Measurements from ENCODE around the gene ITPK1.

Gene ITPK1

DNA sequence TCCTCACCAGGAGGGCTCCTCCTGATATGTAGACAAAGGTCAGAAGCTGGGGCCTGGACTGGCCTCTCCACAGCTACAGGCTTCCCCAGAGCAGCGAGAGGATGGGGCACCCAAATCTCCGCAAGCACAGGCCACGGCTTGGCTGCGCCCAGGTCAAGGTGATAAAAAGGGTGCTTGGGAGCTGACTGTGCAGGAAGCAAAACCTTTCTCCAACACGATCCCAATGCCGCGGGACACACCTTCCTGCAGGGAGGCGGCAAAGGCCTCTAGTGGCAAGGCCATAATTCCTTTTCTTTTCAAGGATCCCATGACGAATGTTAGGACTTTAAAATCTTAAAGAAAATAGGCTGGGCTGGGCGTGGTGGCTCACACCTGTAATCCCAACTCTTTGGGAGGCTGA is 13.6 kb downstream of the ITPK1 start:
- H4K20me1 ChIP-seq (ENCODE audit: insufficient read depth), result no peaks in the 10 kb centered on the region
- H3K4me1 ChIP-seq (ENCODE audit: low read depth, poor library complexity, severe bottlenecking), result peaks cover 21% of the 10 kb centered on the region
- H3K4me2 ChIP-seq, result no peak overlapping the region
- H3K27ac ChIP-seq, result no peak overlapping the region
- no peaks in the 10 kb centered on the region; the same call in 1 of the 2 replicates for H3K79me2 ChIP-seq (ENCODE audit: insufficient read depth, low read depth)
- no peak overlapping the region for H2AFZ ChIP-seq (ENCODE audit: low read depth)
- TF ChIP-seq, protein P1, sequence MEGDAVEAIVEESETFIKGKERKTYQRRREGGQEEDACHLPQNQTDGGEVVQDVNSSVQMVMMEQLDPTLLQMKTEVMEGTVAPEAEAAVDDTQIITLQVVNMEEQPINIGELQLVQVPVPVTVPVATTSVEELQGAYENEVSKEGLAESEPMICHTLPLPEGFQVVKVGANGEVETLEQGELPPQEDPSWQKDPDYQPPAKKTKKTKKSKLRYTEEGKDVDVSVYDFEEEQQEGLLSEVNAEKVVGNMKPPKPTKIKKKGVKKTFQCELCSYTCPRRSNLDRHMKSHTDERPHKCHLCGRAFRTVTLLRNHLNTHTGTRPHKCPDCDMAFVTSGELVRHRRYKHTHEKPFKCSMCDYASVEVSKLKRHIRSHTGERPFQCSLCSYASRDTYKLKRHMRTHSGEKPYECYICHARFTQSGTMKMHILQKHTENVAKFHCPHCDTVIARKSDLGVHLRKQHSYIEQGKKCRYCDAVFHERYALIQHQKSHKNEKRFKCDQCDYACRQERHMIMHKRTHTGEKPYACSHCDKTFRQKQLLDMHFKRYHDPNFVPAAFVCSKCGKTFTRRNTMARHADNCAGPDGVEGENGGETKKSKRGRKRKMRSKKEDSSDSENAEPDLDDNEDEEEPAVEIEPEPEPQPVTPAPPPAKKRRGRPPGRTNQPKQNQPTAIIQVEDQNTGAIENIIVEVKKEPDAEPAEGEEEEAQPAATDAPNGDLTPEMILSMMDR (conservative IDR thresholded peaks at IDR 0.05; ENCODE audit: low read depth, low read length), result no peak
- no peaks in the 10 kb centered on the region for H3K27me3 ChIP-seq (ENCODE audit: insufficient read depth, low read depth)
- no peaks in the 10 kb centered on the region for H3K36me3 ChIP-seq (ENCODE audit: insufficient read depth)
- H3K4me3 ChIP-seq (IDR thresholded peaks at IDR 0.05; ENCODE audit: insufficient read depth, low read depth, low read length), result no peak overlapping the region
- H3K9ac ChIP-seq, result no peak overlapping the region

DNA sequence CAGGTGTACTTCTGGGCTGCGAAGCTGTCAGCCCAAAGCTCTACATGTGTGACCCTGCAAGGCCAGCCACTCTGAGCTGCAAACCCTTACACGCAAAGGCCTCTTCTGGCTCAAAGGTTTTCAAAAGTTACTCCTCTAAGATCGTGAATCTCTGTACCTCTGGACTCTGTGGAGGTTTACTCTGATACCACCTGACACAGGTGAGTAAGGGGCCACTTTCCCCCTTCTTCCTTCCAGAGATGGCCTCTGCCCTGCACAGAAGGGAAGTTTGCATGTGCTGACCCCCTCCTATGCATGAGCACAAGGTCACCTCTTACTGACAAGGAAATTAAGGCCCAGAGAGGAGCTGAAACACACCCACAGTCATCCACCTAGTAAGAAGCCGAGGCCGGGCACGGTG is 14.5 kb downstream of the ITPK1 start:
- no peaks in the 10 kb centered on the region for H3K79me2 ChIP-seq (ENCODE audit: insufficient read depth, low read depth)
- no peak overlapping the region for H3K4me3 ChIP-seq (IDR thresholded peaks at IDR 0.05; ENCODE audit: insufficient read depth, low read depth, low read length)
- H2AFZ ChIP-seq (ENCODE audit: low read depth), result no peak overlapping the region
- no peak overlapping the region for H3K4me2 ChIP-seq
- no peaks in the 10 kb centered on the region for H3K36me3 ChIP-seq (ENCODE audit: insufficient read depth)
- TF ChIP-seq, protein P1 (conservative IDR thresholded peaks at IDR 0.05; ENCODE audit: low read depth, low read length), result no peak
- no peaks in the 10 kb centered on the region for H4K20me1 ChIP-seq (ENCODE audit: insufficient read depth)
- peaks cover 17% of the 10 kb centered on the region for H3K4me1 ChIP-seq (ENCODE audit: low read depth, poor library complexity, severe bottlenecking)
- H3K9ac ChIP-seq, result no peak overlapping the region
- H3K27me3 ChIP-seq (ENCODE audit: insufficient read depth, low read depth), result no peaks in the 10 kb centered on the region
- H3K27ac ChIP-seq, result no peak overlapping the region

DNA sequence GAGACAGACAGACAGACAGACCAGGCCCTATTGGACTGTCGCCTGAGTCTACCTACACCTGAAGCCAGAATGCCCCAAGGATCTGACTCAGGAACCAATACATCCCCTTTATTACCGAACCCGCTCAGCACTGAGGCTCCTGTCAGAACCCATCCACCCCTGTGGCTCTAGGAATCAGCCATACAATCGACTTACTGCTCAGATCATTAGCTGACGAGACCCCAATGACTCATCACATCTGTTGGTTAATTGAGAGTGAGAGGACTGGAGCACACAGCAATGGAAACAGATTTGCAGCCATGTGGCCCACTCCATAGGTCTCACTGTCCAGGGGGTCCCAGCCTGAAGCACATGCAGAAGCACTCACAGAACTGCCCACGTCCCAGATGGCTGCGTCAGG is 15.2 kb downstream of the ITPK1 start:
- peaks cover 17% of the 10 kb centered on the region for H3K4me1 ChIP-seq (ENCODE audit: low read depth, poor library complexity, severe bottlenecking)
- H3K9ac ChIP-seq, result no peak overlapping the region
- H4K20me1 ChIP-seq (ENCODE audit: insufficient read depth), result no peaks in the 10 kb centered on the region
- no peak overlapping the region for H2AFZ ChIP-seq (ENCODE audit: low read depth)
- H3K79me2 ChIP-seq (ENCODE audit: insufficient read depth, low read depth), result no peaks in the 10 kb centered on the region
- H3K27ac ChIP-seq, result no peak overlapping the region
- no peak overlapping the region for H3K4me3 ChIP-seq (IDR thresholded peaks at IDR 0.05; ENCODE audit: insufficient read depth, low read depth, low read length)
- no peaks in the 10 kb centered on the region for H3K36me3 ChIP-seq (ENCODE audit: insufficient read depth)
- H3K4me2 ChIP-seq, result no peak overlapping the region
- TF ChIP-seq, protein P1 (conservative IDR thresholded peaks at IDR 0.05; ENCODE audit: low read depth, low read length), result no peak
- H3K27me3 ChIP-seq (ENCODE audit: insufficient read depth, low read depth), result no peaks in the 10 kb centered on the region

DNA sequence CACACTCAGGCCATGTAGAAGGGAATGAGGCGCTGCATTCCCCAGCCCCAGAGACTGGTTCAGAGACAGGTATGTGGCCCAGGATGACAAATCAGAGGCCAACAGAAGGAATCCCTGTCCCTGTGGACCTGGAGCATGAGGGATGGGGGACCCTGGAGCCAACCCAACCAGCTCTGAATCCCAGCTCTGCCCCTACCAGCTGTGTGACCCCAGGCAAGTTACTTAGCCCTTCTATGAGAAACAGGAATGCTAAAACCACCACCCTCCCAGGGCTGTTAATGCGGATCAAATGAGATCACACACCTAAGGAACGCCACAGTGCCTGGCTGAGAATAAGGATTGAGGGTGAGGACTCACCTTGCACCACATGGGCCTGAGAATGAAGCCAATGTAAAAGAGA is 15.6 kb downstream of the ITPK1 start:
- Histone ChIP-seq H2AFZ (ENCODE audit: low read depth) (no peak overlapping the region), H3K79me2 (ENCODE audit: insufficient read depth, low read depth) (no peaks in the 10 kb centered on the region; the same call in 1 of the 2 replicates), H3K9ac (no peak overlapping the region), H3K4me1 (ENCODE audit: low read depth, poor library complexity, severe bottlenecking) (peaks cover 17% of the 10 kb centered on the region), H3K27ac (no peak overlapping the region), H3K4me2 (no peak overlapping the region), H3K36me3 (ENCODE audit: insufficient read depth) (no peaks in the 10 kb centered on the region), H3K27me3 (ENCODE audit: insufficient read depth, low read depth) (no peaks in the 10 kb centered on the region), H3K4me3 (IDR thresholded peaks at IDR 0.05; ENCODE audit: insufficient read depth, low read depth, low read length) (no peak overlapping the region), H4K20me1 (ENCODE audit: insufficient read depth) (no peaks in the 10 kb centered on the region)
- TF ChIP-seq, protein P1 (conservative IDR thresholded peaks at IDR 0.05; ENCODE audit: low read depth, low read length), result no peak

Data from KMS-11 (cell line).